Psoas muscle (tissue), 8 donors: ENCODE measurements around the gene WDR83. TPM values are rescaled to one million over a fixed set of nuclear protein-coding genes. Genes with fewer than 3 reads are reported as not detected.
A peak's percentile ranks its signal among the peaks of the same experiment; 100 is the strongest.

Source experiments
- ATAC-seq, 4 donors: fragments of 200-7000 bp; cut with Tn5 transposase; one replicate each; pipeline ENCODE4 v1.9.1; 2020; ENCODE audit warnings: moderate library complexity in 3 of 4, mild to moderate bottlenecking in 2 of 4
- DNase-seq, 2 donors: peaks; one replicate each; pipeline ENCODE4 v3.0.0-alpha.2; 2020
- H3K27ac ChIP-seq: fragments of 200-600 bp; one replicate; pipeline ENCODE4 v1.8.0; 2022
- H3K27me3 ChIP-seq, 3 donors: fragments of 200-600 bp in 1 of 3; one replicate each; pipeline versions ENCODE4 v1.6.1 to v1.8.0; 2013 to 2022; ENCODE audit warnings: low read length in 2 of 3, mild to moderate bottlenecking in 2 of 3, moderate library complexity in 1 of 3; ENCODE audit not compliant: insufficient read depth in 3 of 3
- H3K36me3 ChIP-seq, 2 donors: fragments of 200-600 bp in 1 of 2; one replicate each; pipeline versions ENCODE4 v1.6.1 to v1.8.0; 2013 to 2022; ENCODE audit warnings: low read depth in 1 of 2, mild to moderate bottlenecking in 1 of 2, moderate library complexity in 1 of 2; ENCODE audit not compliant: insufficient read depth in 1 of 2
- H3K4me1 ChIP-seq: fragments of 200-600 bp; one replicate; pipeline ENCODE4 v1.8.0; 2022
- H3K4me3 ChIP-seq: fragments of 200-600 bp; one replicate; pipeline ENCODE4 v1.8.0; 2022; ENCODE audit warnings: mild to moderate bottlenecking
- H3K9me3 ChIP-seq: fragments of 200-600 bp; one replicate; pipeline ENCODE4 v1.8.0; 2022
- CTCF ChIP-seq: fragments of 200-600 bp; IDR thresholded peaks from one replicate; pipeline ENCODE4 v1.8.0; 2022; ENCODE audit warnings: antibody characterized with exemption
- WGBS, 3 donors: extraction: QIAGEN DNeasy Blood & Tissue Kit; methylation state at CpG; one replicate each; pipeline versions ENCODE4 v1.1.6 to v1.1.7; 2013; 5-methylcytosine and 5-hydroxymethylcytosine counted together
- intact Hi-C, 2 donors: fragments of 100-400 bp; cut with DNase I; formaldehyde crosslinking; loops; one replicate each; pipeline versions ENCODE4 v1.11.0 to v1.14.2; 2022
- polyA plus RNA-seq, 3 donors: library from polyadenylated mRNA; stranded (reverse); fragments of 200-250 nt; gene quantifications; one replicate each; pipeline ENCODE4 v1.2.3, GENCODE V29; 2013
- total RNA-seq, 4 donors: library from RNA; stranded (reverse); fragmentation: NEBNext Ultra II Directional in 2 of 4; extraction: Animal tissue kit (Norgen Biotek cat#: 25700) in 2 of 4; gene quantifications; one replicate each; pipeline versions ENCODE4 v1.2.1 to v1.2.4, GENCODE V29; 2021 to 2023
- donor health status: healthy with polysubstance abuse.
- donor health status: DM: no; HTN: no; CAD: no; lungs with moderate emphysema.
- donor health status: Bipolar disorder and iron deficiency.
- donor health status: healthy.
- donor health status: DM: yes; HTN: yes; CAD: no.
- donor health status: DM: no; HTN: no; CAD: no.
- donor health status: DM: no; HTN: no; CAD: no.
- donor health status: DM: yes; HTN: yes; CAD: no.

The WDR83 gene
- total and polyA plus RNA-seq, 7 donors: 1.8 to 9.1 (median 4.5) TPM

- intact Hi-C loops: no loop called here
- no peak for ATAC-seq
- H3K36me3 ChIP-seq: peaks cover 0 to 4% of the 10 kb centered on the region in 2 donors
- no peak for DNase-seq
- no peaks in the 10 kb centered on the region for H3K4me1 ChIP-seq
- H3K9me3 ChIP-seq: no peaks in the 10 kb centered on the region
- H3K4me3 ChIP-seq: no peak overlapping the region
- no peak for TF ChIP-seq CTCF
- 90 to 93% (median 91%) methylated on average over 11 to 12 of the region's 12 CpGs for WGBS, 3 donors
- no peaks in the 10 kb centered on the region for H3K27me3 ChIP-seq
- no peak overlapping the region for H3K27ac ChIP-seq
Observed at GRCh38 chr19:12689012-12689411, 22.4 kb downstream of the WDR83 start.

- no peaks in the 10 kb centered on the region for H3K4me1 ChIP-seq
- no peak overlapping the region for H3K4me3 ChIP-seq
- ATAC-seq (no peak), DNase-seq (no peak)
- intact Hi-C loops: no loop called here
- peaks cover 0 to 4% of the 10 kb centered on the region in 2 donors for H3K36me3 ChIP-seq
- no peaks in the 10 kb centered on the region for H3K9me3 ChIP-seq
- H3K27ac ChIP-seq: no peak overlapping the region
- TF ChIP-seq CTCF: no peak
- H3K27me3 ChIP-seq: no peaks in the 10 kb centered on the region
- 69 to 82% (median 78%) methylated on average over 25 to 26 of the region's 26 CpGs for whole genome bisulfite sequencing, 3 donors
Observed at GRCh38 chr19:12689581-12690216, 23.1 kb downstream of the WDR83 start.

- 83 to 89% (median 86%) methylated on average over 5 of the region's 5 CpGs for WGBS, 3 donors
Observed at GRCh38 chr19:12692960-12693359, 26.4 kb downstream of the WDR83 start.

GRCh38 chr19:12694641-12695040 lies 28.0 kb downstream of the WDR83 start:
- ATAC-seq: no peak
- H3K4me3 ChIP-seq: no peak overlapping the region
- no peak overlapping the region for H3K27ac ChIP-seq
- H3K36me3 ChIP-seq: peaks cover 0 to 17% of the 10 kb centered on the region in 2 donors
- H3K27me3 ChIP-seq: no peaks in the 10 kb centered on the region
- H3K4me1 ChIP-seq: peaks cover 10% of the 10 kb centered on the region
- H3K9me3 ChIP-seq: no peaks in the 10 kb centered on the region
- WGBS, 3 donors: 82 to 91% (median 85%) methylated on average over 16 of the region's 16 CpGs
- TF ChIP-seq CTCF: no peak
- no peak for DNase-seq
- intact Hi-C loops: no loop called here

More at GRCh38 chr19:12692960-12693359, 26.4 kb downstream of the WDR83 start:
- peaks cover 10% of the 10 kb centered on the region for H3K4me1 ChIP-seq
- no peak for ATAC-seq
- peaks cover 0 to 6% of the 10 kb centered on the region in 2 donors for H3K36me3 ChIP-seq
- H3K9me3 ChIP-seq: no peaks in the 10 kb centered on the region
- no peak for TF ChIP-seq CTCF
- H3K4me3 ChIP-seq: no peak overlapping the region
- no peaks in the 10 kb centered on the region for H3K27me3 ChIP-seq
- no peak overlapping the region for H3K27ac ChIP-seq
- DNase-seq: no peak
- intact Hi-C loops: no loop called here

GRCh38 chr19:12695096-12695495 lies 28.5 kb downstream of the WDR83 start:
- Histone ChIP-seq H3K27ac (no peak overlapping the region), H3K4me1 (peaks cover 10% of the 10 kb centered on the region), H3K4me3 (peak overlapping the region; percentile 93), H3K36me3 (peaks cover 0 to 22% of the 10 kb centered on the region in 2 donors), H3K27me3 (no peaks in the 10 kb centered on the region), H3K9me3 (no peaks in the 10 kb centered on the region)
- no peak for ATAC-seq
- WGBS, 3 donors: 74 to 78% (median 77%) methylated on average over 2 of the region's 2 CpGs
- DNase-seq: no peak
- intact Hi-C loops: no loop called here
- no peak for TF ChIP-seq CTCF
